ENCODE measurements around the gene PRCP.
"Not testable (repeated sequence)": the region's sequence is repeated elsewhere in the genome, so short reads cannot be mapped to it uniquely, and the experiment has no call there.

PRCP gene

DNA sequence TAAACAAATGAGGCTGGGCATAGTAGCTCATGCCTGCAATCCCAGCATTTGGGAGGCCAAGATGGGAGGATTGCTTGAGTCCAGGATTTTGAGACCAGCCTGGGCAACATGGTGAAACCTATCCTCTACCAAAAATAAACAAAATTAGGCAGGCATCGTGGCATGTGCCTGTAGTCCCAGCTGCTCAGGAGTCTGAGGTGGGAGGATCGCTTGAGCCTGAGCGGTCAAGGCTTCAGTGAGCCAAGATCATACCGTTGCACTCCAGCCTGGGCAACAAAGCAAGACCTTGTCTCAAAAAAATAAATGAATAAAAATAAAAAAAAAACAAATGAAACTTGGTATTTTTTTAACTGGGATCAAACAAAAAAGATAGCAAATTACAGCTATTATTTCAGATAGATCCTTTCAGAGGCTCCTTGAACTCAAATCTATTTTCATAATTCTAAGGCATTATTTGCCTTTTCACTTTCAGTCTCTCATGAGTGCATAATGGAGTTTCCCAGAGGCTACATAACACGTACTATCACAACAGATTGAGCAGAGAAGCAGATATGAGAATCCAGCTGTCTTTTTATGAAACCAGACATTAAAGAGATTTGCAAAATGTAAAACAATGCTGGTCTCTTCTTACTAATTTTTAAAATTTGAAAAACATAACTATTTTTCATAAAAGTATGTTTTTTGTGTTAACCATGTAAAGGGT is 24.4 kb upstream of the PRCP start:
- TF ChIP-seq, protein P1, sequence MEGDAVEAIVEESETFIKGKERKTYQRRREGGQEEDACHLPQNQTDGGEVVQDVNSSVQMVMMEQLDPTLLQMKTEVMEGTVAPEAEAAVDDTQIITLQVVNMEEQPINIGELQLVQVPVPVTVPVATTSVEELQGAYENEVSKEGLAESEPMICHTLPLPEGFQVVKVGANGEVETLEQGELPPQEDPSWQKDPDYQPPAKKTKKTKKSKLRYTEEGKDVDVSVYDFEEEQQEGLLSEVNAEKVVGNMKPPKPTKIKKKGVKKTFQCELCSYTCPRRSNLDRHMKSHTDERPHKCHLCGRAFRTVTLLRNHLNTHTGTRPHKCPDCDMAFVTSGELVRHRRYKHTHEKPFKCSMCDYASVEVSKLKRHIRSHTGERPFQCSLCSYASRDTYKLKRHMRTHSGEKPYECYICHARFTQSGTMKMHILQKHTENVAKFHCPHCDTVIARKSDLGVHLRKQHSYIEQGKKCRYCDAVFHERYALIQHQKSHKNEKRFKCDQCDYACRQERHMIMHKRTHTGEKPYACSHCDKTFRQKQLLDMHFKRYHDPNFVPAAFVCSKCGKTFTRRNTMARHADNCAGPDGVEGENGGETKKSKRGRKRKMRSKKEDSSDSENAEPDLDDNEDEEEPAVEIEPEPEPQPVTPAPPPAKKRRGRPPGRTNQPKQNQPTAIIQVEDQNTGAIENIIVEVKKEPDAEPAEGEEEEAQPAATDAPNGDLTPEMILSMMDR (IDR thresholded peaks at IDR 0.05; ENCODE audit: borderline replicate concordance, insufficient read depth, low read depth, low read length), result no peak
- H3K4me3 ChIP-seq (ENCODE audit: low read depth, low read length), result no peak overlapping the region

DNA sequence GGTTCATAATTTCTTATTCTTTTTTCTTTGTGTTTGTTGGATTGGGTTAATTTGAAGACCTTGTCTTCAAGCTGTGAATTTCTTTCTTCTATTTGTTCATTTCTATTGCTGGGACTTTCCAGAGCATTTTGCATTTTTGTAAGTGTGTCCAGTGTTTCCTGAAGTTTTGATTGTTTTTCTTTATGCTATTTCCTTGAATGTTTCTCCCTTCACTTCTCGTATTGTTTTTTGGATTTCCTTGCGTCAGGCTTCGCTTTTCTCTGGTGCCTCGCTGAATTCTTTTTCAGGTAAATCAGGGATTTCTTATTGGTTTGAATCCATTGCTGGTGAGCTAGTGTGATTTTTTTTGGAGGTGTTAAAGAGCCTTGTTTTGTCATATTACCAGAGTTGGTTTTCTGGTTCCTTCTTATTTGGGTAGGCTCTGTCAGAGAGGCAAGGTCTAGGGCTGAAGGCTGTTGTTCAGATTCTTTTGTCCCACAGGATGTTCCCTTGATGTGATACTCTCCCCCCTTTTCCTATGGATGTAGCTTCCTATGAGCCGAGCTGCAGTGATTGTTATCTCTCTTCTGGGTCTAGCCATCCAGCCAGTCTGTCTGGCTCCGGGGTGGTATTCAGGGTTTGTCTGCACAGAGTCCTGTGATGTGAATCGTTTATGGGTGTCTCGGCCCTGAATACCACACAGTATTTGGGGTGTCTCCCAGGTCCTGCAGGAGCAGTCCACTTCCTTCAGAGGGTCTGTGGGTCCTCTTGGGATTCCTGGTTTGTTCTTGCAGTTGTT is 22.4 kb upstream of the PRCP start:
- not testable (repeated sequence) for H3K4me3 ChIP-seq (ENCODE audit: low read depth, low read length)

DNA sequence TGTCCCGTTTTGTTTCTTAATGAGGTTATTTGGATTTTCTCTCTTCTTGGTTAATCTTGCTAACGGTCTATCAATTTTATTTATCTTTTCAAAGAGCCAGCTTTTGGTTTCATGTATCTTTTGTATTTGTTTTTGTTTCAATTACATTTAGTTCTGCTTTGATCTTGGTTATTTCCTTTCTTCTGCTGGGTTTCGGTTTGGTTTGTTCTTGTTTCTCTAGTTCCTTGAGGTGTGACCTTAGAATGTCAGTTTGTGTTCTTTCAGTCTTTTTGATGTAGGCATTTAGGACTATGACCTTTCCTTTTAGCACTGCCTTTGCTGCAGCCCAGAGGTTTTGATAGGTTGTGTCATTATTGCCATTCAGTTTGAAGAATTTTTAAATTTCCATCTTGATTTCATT is 20.0 kb upstream of the PRCP start:
- not testable (repeated sequence) for H3K4me3 ChIP-seq (ENCODE audit: low read depth, low read length)

GRCh38 chr11:82919786-82920185 is 19.6 kb upstream of the PRCP start:
- not testable (repeated sequence) for H3K4me3 ChIP-seq (ENCODE audit: low read depth, low read length)

DNA sequence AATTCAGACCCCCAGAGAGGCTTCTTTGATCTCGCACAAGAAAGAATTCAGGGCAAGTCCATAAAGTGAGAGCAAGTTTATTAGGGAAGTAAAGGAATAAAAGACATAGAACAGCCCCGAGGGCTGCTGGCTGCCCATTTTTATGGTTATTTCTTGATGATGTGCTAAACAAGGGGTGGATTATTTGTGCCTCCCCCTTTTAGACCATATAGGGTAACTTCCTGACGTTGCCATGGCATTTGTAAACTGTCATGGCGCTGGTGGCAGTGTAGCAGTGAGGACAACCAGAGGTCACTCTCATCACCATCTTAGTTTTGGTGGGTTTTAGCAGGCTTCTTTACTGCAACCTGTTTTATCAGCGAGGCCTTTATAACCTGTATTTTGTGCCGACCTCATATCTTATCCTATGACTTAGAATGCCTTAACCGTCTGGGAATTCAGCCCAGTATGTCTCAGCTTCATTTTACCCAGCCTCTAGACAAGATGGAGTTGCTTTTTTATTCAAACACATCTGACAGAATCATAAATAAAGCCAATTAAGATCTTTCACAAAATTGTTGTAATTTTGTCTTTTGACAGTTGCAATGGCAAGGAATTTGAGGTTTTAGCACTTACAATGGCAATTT is 8.9 kb upstream of the PRCP start:
- TF ChIP-seq, protein P1 (IDR thresholded peaks at IDR 0.05; ENCODE audit: borderline replicate concordance, insufficient read depth, low read depth, low read length), result no peak
- H3K4me3 ChIP-seq (ENCODE audit: low read depth, low read length), result no peak overlapping the region

DNA sequence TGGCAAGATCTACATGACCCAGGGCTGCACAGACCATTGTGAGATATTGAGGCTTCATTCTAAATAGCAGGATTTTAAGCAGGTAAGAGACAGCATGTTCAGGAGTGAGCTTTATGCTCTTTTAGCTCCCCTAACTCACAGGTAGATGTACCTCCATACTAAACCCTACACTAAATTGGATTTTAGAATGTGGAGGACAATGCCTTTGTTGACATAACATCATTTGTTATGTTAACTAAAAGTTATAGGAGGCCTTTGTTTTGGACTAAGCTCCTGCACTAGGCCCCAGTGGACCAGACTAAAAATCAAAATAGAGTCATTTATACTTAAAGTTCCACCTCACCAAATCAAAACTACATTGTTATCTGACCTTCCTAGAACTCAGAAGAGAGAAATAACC is 8.1 kb upstream of the PRCP start:
- TF ChIP-seq, protein P1 (IDR thresholded peaks at IDR 0.05; ENCODE audit: borderline replicate concordance, insufficient read depth, low read depth, low read length), result no peak
- no peak overlapping the region for H3K4me3 ChIP-seq (ENCODE audit: low read depth, low read length)

DNA sequence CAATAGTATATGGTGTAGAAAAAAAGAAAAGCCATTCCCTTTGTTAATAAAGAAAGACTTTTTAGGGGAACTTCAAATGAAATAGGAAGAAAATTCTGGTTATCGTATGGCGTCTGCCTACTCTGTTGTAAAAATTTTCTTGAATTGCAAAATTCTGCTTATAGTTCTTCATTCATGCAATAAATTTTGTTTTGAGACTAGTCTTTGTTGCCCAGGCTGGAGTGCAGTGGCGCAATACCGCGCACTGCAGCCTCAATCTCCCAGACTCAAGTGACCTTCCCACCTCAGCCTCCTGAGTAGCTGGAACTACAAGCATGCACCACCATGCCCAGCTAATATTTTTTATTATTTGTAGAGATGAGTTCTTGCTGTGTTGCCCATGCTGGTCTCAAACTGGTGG is 7.1 kb upstream of the PRCP start:
- H3K4me3 ChIP-seq (ENCODE audit: low read depth, low read length), result no peak overlapping the region
- TF ChIP-seq, protein P1 (IDR thresholded peaks at IDR 0.05; ENCODE audit: borderline replicate concordance, insufficient read depth, low read depth, low read length), result no peak

- TF ChIP-seq, protein P1 (IDR thresholded peaks at IDR 0.05; ENCODE audit: borderline replicate concordance, insufficient read depth, low read depth, low read length), result no peak
- no peak overlapping the region for H3K4me3 ChIP-seq (ENCODE audit: low read depth, low read length)
Measured at GRCh38 chr11:82906931-82907330, 6.7 kb upstream of the PRCP start.

Measured in GM12875 (cell line).